IPS-NIHi7 (cell line): Measurements from ENCODE around the gene HIVEP1.

ENCODE experiments used
- DNase-seq: peaks from one replicate; pipeline ENCODE4 v3.0.0; 2012; ENCODE audit warnings: mixed read lengths; ENCODE audit errors: extremely low spot score

Gene HIVEP1

DNA sequence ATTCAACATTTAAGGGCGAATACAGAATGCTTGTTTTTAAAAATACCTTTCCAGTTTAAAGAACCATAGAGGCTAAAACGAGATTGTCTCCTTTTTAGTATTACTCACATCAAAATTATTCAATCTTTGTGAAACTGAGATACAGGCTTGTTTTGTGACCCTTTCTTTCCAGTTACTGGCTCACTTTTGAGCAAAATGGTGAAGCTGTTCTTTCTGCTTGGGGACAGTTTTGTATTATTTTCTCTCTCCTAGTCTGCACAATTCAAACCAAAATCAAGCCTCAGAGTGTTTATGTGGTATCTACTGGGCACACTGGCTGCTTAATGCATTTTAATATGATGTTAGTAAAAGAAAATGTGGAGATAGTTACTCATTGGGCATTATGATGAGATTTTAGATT is 36.5 kb downstream of the HIVEP1 start:
- DNase-seq, result no peak

DNA sequence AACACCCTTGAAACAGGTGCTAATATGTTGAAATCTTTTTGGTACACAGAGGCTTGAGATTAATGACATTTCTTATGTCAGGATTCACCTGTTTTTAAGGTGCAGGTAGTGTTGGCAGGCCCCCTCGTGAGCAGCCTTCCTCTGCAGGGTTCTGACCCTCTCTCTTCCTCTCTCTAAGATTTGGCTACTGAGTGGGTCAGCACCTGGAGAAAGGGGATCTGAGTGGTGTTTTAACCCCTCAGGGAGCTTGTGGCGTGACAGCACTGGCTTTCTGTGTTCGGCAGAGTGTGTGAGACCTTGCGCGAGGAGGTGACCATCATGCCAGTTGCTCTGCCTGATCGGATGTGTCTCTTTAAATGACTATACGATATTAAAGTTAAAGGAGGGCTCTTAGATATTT is 37.1 kb downstream of the HIVEP1 start:
- DNase-seq, result no peak

DNA sequence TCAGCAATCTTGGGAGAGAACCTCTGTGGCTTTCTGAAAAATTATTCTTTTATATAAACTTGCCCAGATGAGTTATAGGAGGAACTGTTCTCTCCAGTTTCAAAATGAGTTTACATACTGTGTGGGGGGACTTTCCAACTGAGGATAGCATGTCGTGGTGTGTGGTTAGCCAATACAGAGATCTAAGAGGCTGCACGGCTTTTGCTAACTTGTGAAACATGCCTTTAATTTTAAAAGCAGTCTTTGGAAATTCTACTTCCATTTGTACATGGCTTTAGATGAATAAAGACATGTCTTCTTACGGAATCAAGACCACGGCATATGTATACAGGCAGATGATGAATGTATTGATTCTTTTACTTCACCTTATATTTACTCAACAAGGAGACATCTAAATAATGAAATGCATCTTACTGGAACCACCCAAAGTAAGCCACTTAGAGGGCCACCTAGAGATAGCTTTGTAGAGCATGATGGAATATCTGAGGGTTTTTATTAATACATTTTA is 39.8 kb downstream of the HIVEP1 start:
- DNase-seq, result no peak

DNA sequence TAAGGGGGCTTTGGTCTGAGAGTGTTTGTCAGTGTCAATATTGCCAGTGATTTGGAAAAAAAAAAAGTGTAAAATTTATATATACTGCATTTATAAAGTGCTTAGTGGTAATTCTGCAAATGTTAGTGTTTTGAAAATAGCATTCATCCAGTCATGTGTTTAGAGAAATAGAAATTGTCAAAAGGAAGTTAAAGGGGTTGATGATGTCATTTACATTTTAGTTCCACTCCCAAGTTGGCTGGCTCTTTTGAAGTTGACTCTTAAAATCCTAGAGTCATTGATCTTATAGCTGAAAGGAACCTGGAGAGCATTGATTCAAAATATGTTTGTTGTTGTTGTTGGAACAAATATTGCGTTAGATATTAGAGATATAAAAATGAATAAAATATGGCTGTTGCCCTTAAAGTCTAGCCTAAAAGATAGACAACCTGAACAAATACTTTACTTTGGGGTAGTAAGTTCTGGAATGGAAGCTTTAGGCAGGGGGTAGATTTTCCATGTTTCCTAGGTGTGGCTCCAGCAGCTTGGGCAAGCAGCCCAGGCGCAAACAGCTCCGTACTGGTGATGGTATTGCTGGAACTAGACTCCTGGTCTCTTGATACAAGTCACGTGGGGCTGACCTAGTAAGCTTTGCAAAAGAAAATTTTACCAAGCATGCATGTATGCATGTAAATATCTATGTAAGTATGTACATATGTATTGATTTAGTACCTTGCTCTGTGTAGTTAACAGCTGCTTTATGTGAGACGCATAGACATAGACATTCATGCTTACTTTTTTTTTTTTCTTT is 46.3 kb downstream of the HIVEP1 start:
- DNase-seq, result no peak

DNA sequence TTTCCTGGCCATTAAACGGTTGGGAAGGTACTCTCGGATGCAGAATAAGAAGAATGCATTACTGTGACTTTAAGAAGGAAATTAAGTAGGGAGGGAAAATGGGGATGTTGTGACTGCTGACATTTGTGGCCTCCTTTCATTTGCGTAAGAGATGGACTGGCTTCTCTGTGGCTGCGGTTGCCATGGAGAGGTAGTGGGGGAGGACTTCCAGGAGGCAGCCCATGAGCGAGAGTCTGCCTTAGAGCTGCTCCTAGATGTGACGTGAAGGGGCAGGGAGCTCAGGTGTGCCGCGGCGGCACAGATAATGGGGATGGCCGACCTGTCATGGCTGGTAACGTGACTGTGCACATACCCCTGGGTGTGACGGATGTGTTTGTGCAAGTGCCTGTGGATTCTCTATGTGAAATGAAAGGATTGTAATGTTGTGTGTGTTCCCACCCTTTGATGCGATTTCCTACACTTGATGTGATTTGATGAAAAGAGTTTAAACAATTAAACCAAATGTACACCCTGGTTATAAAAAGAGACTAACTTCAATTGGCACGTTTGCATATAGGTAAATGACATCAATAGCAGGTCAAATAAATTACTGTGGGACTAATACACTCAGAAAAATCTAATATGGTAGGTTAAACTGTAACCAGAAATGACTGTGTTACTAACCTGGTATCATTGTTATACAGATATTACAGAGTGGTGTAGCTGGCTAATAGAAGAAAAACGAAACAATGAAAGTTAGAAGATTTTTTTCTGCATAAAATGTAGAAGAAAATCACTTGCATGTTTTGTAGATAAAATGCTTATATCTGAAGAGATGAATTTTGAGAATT is 48.9 kb downstream of the HIVEP1 start:
- DNase-seq, result peak; percentile 73

DNA sequence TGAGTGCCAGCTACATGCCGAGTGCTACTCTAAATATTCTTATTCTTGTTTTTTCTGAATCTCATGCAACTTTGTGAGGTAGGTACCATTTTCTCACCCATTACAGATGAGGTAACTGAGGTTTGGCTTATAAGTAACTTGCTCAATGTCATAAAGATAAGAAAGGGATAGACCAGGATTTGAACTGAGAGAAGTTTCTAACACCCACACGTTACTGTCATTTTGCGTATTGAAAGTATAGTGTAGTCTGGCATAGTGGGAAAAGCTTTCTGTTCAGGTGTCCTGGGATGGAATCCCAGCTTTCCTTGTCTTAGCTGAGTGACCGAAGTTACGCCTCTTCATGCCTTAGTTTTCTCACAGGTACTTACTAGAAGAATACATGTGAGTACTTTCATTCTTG is 50.5 kb downstream of the HIVEP1 start:
- no peak for DNase-seq

DNA sequence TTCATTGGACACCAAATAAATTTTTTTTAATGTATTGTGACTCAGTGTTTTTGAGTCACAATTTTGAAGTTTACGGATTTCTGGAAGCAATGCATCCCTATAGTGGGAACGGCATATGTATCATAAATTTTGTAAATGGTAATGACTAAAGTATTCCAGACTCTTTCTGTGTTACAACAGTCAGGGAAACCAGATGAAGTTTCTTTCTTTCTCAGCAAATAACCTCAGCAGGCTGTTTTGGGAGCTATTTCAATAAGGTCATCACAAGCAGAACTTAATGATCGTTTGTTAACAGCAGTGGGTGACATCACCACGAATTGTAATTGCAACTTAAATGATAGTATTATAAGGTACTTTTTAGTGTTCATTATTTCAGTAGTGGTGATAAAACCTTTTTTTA is 52.0 kb downstream of the HIVEP1 start:
- no peak for DNase-seq

DNA sequence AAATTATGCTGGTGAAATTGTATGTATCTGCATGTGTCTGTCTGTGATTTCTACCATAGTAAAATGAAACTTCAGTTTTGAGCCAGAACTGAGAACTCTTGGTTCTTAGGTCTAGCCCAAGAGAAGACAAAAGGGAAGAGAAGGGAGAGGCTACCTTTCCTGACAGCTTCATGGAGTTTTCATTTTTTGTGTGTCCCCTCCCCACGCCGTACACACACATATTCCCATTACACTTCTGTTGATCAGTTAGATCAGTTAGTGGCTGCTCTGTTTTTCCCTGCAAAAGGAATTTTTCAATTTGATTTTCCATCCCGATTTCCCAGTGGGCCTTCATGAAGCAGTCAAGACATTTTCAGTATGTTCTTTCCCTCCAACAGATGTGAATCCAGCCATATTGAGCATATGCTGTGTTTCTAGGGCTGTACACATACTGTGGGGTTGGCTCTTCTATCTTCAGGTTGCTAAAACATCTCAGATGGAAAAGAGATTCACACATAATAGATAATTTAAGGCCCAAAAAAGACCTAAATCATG is 52.5 kb downstream of the HIVEP1 start:
- no peak for DNase-seq

DNA sequence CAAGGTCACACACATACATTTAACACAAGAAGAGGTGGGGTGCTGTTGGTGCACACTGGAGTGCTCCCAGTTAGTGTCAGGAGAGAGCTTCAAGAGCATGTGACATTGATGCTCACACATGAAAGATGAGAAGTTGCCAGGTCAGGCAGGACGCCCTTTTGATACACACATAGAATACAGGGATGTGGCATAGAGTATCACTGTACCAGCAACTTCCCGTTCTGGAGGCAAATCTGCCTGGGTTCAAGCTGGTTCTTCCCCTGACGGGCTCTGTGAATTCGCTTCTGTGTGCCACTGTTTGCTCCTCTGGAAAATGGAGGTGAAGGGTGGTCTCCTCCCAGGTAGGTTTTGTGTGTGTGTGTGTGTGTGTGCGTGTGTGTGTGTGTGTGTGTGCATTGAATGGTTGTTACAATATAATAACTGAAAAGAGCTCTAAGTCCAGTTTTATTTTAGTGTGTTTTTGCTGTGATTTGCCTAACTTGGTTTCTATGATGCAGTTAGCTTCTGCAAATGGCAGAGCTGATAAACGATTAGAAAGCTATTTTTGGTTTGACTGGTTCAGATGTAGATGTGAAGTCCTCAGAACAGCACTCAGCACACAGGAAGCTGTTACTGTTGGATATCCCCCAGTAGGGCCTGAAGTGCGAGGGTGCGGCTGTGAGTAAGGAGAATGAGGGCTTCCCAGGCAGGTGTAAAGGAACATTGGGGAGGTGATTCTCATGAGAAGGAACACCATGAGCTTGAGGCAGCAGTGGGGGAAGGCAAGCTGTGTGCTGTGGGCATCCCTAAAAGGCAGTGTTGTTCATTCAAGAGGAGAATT is 53.4 kb downstream of the HIVEP1 start:
- no peak for DNase-seq

DNA sequence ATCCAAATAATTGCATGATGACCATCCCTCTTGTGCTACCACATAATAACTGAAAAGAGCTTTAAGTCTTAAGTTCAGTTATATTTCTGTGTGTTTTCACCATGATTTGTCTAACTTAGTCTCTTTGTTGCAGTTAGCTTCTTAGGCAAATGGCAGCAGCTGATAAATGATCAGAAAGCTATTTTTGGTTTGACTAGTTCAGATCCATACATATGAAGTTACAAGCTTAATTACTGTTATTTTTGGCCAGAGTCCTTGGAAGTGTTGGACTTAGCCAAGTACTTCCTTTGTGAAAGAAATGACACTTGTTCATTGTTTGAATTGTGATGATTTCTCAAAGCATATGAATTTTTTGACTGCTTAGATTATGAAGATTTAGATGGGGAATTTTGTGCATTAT is 54.2 kb downstream of the HIVEP1 start:
- no peak for DNase-seq

DNA sequence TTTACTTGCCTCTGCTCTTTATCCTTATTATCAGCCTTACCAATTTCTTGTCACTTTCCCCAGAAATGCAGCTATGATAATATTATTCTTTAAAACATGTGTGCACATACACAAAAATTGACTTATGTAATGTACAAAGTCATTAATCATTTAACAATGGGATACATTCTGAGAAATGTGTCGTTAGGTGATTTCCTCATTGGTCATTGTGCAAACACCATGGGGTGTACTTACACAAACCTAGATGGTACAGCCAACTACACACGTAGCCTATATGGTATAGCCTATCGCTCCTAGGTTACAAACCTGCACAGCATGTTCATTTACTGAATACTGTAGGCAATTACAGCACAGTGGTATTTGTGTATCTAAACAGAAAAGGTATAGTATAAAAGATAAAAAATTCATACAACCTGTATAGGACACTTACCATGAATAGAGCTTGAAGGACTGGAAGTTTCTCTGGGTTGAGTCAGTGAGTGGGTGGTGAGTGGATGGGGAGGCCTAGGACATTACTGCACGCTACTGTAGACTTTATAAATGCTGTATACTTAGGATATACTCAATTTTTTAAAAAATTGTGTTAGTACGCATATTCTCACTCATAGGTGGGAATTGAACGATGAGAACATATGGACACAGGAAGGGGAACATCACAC is 56.9 kb downstream of the HIVEP1 start:
- DNase-seq, result no peak

DNA sequence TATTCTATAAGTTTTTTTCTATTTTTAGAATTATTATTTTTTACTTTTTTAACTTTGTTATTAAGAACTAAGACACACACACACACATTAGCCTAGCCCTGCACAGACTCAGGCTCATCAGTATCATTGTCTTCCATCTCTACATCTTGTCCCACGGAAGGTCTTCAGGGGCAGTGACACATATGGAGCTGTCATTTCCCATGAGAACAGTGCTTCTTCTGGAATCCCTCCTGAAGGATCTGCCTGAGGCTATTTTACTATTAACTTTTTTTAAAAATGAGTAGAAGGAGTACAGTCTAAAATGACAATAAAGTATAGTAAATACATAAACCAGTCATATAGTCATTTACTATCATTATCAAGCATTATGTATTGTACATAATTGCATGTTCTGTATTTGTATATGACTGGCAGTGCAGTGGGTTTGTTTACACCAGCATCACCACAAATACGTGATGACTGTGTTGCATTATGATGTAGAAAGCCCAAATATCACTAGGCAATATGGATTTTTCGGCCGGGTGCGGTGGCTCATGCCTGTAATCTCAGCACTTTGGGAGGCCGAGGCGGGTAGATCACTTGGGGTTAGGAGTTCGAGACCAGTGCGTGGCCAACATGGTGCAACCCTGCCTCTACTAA is 57.9 kb downstream of the HIVEP1 start:
- no peak for DNase-seq

DNA sequence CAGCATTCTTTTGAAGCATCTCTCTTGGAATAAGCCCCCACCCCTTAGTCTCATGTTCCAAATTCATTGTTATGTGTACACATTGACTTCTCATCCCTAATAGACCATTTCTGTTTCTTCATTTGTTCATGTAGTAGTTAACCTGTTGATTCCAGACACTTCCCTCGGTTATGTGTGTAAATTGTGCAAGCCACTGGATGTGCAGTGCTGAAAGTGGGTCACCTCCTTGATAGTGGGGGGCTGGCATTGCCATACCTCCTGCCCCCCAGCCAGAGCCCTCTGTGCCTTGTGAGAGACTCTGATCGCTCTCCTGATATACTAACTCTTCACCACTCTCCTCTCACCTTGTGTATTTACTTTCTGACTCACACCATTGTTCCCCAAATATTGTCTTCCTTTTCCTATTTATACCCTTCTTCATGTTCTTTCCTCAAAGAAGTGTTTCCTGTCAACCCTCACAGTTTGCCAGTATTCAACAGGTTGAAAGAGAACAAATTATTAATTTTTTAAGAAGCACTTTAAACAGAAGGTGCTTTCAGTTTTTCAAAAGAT is 59.0 kb downstream of the HIVEP1 start:
- no peak for DNase-seq

DNA sequence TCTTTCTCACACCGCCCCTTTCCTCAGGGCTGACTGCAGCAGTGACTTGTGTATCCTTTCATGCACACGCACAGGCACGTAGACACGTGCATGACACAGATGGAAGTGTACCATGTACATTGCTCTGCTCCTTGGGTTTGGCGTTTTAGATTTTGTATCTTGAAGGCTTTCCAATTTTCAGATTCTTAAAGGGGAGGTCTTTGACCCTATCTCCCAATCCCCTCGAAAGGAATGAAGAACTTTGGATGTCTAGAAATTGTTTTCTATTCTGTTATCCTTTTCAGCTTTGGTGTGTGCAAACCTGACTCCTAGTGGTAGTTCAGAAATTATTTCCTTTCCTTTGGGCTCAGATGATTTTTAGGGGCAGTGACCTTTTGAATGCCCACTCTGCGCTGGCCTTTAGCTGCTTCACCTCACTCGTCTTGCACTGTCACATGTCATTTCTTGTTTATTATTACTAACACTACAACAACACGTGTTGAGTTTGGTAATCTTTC is 63.0 kb downstream of the HIVEP1 start:
- no peak for DNase-seq

DNA sequence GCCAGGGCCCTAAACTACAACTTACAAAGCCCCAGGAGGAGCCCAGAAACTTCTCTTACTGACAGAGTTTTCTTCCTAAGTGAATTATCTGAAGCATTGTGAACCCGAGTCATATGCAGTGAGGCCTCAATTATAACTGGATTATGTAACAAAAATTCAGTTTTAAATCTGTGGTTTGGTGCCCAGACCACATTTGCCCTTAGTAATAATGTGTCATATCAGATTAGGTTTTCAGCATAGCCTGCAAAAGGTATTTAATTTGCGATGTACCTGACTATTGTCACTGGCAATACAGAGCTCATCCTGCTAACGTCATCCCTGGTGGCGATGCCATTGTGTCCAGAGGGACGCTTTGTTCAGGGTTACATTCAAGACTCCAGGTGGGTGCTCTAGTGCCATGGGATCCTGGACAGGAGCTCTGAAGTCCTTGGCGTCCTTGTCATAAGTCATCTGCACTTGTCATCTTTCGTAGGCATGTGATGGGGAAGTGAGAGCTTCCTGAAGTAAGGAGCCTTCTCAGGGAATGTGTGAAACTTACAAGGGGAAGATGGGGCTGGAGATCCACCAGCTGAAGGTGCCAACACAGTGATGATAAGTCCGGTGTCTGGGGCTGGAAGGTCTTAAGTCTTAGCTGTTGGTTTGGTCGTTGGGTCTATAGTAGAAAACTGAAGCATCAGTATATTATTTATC is 65.1 kb downstream of the HIVEP1 start:
- no peak for DNase-seq

DNA sequence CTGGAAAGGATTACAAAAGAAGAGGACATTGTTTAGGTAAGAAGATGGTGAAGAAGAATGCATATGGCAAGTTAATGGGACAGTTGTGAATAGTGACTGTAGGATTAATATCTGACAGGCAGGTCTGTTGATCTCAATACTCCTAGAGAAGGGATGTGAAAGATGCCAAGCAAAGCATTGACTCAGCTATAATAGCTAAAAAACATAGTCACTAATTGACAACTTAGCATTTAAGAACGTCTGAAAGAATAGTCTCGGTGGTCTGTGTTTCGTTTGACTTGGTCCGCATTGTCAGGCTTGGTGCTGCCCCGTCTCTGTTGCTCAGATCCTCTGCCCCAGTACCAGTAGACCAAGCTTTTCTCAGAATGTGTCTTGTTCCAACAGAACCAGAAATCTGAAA is 65.9 kb downstream of the HIVEP1 start:
- DNase-seq, result no peak

DNA sequence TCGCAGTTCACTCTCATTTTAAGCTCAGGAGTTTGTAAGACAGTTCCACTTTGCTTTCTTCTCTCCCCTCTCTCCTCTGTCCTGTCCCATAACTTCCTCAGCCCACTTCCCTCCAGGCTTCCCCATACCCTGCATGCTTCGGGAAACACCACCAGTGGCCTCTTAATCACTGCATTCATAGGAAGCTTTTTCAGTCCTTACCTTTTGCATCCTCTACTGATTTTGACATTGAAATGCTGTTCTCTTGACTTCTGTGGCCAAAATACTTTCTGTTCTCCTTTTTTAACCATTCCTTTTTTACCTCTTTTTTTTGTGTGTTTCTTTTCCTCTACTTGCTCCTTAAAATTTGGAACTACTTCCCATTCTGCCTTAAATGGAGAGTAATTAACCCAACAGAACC is 69.7 kb downstream of the HIVEP1 start:
- no peak for DNase-seq

DNA sequence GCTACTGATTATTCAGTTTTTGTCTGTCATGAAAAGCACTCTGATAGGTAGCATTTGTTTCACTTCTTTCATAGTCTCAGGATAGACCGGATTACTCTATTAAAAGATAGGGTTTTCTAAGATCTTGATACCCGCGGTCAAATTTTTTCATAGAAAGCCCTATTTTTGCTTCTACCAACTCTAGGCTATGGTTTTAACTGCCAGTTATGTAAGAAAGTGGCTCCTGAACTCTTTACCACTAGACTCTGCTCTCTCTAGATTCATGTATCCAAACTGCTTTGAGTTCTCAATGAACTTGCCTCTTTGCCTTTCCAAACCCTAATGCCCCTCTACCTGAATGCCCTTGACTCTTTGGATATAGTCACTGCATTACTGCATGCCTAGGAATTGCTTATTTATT is 70.3 kb downstream of the HIVEP1 start:
- no peak for DNase-seq

DNA sequence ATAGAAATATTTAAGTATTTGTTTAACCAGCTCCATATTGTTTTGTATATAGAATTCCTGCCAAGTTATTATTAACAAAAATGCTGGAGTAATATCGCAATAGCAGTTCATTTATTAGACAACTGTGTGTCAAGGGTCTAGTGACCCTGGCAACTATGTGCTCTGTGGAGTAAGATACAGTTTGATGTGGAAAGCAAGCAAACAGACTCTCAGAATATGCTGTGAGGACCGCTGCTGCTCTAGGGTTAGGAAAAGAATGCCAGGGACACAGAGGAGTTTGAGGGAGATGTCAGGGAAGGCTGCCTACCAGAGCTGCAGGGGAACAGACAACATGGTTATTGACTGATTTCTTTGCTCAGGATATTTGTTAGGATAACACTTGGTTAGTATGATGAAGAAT is 71.2 kb downstream of the HIVEP1 start:
- no peak for DNase-seq

DNA sequence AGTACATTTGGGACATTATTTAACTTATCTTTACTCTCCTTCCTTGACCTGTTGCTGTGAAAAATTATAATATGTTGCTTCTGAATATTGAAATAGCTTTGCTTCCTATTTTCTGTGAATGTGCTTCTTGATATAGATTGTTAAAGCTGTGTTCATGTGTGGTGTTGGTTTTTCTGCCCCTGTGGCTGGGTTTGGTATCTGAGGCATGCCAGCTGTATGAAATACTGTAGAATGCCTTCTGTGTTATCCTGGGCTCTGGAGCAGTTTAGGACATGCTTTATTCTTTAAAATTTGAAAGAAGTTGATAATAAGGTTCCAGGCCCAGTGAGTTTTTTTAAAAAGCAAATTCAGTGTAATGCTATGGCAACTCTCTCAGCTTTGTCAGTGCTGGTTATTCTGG is 71.7 kb downstream of the HIVEP1 start:
- no peak for DNase-seq
